Stimulated activated effector memory CD8-positive, alpha-beta T cell treated with anti-CD3 and anti-CD28 coated beads, Interleukin-12 subunit alpha, Interleukin-12 subunit beta, amount 100 ng/mL, for 72 hours (primary cell): ENCODE results near the gene ZKSCAN3.
"Not testable (repeated sequence)": the region's sequence is repeated elsewhere in the genome, so short reads cannot be mapped to it uniquely, and the experiment has no call there.

Experiments
- ATAC-seq: fragments of 150-1000 bp; cut with Tn5 transposase; 2 replicates; pipeline ENCODE4 v1.10.0; 2021
- DNase-seq, 2 donors: peaks; one replicate each; pipeline ENCODE4 v3.0.0; 2021 to 2022; ENCODE audit warnings: low spot score in 2 of 2
- H3K27ac Mint-ChIP-seq: one replicate; pipeline ENCODE4 v1.8.0; 2022; ENCODE audit warnings: mild to moderate bottlenecking, mixed read lengths
- H3K36me3 Mint-ChIP-seq: one replicate; pipeline ENCODE4 v1.8.0; 2022; ENCODE audit warnings: mild to moderate bottlenecking, mixed read lengths
- H3K4me1 Mint-ChIP-seq: one replicate; pipeline ENCODE4 v1.8.0; 2022; ENCODE audit warnings: mixed read lengths
- H3K4me3 Mint-ChIP-seq: one replicate; pipeline ENCODE4 v1.8.0; 2022; ENCODE audit warnings: mild to moderate bottlenecking, mixed read lengths
- H3K9me3 Mint-ChIP-seq: one replicate; pipeline ENCODE4 v1.8.0; 2022; ENCODE audit warnings: mixed read lengths

The ZKSCAN3 gene

GRCh38 chr6:28380381-28380780 is 30.6 kb downstream of the ZKSCAN3 start:
- Mint-ChIP-seq H3K27ac (no peak overlapping the region), H3K4me1 (no peaks in the 10 kb centered on the region), H3K9me3 (peaks cover 4% of the 10 kb centered on the region), H3K4me3 (no peak overlapping the region), H3K36me3 (peaks cover 66% of the 10 kb centered on the region)
- no peak for ATAC-seq
- no peak for DNase-seq

- Mint-ChIP-seq H3K4me3 (no peak overlapping the region), H3K27ac (no peak overlapping the region), H3K9me3 (peaks cover 4% of the 10 kb centered on the region), H3K36me3 (peaks cover 64% of the 10 kb centered on the region), H3K4me1 (peaks cover 9% of the 10 kb centered on the region)
- DNase-seq (no peak), ATAC-seq (no peak)
Observed at GRCh38 chr6:28383235-28384142, 33.7 kb downstream of the ZKSCAN3 start.

- Mint-ChIP-seq H3K27ac (no peak overlapping the region), H3K4me1 (peaks cover 11% of the 10 kb centered on the region), H3K4me3 (no peak overlapping the region), H3K36me3 (peaks cover 66% of the 10 kb centered on the region), H3K9me3 (peaks cover 4% of the 10 kb centered on the region)
- ATAC-seq (no peak), DNase-seq (no peak)
Observed at GRCh38 chr6:28384143-28384533, 34.4 kb downstream of the ZKSCAN3 start.

- H3K27ac Mint-ChIP-seq, result no peak overlapping the region
- no peaks in the 10 kb centered on the region for H3K9me3 Mint-ChIP-seq
- DNase-seq (no peak), ATAC-seq (no peak)
- no peak overlapping the region for H3K4me3 Mint-ChIP-seq
- H3K36me3 Mint-ChIP-seq, result peaks cover 75% of the 10 kb centered on the region
- peaks cover 30% of the 10 kb centered on the region for H3K4me1 Mint-ChIP-seq
Observed at GRCh38 chr6:28390688-28391087, 40.9 kb downstream of the ZKSCAN3 start.

GRCh38 chr6:28393912-28394662 is 44.3 kb downstream of the ZKSCAN3 start:
- Mint-ChIP-seq H3K4me1 (peaks cover 47% of the 10 kb centered on the region), H3K27ac (no peak overlapping the region), H3K9me3 (no peaks in the 10 kb centered on the region), H3K4me3 (no peak overlapping the region), H3K36me3 (peaks cover 87% of the 10 kb centered on the region)
- DNase-seq (no peak), ATAC-seq (no peak)

GRCh38 chr6:28395918-28396317 is 46.2 kb downstream of the ZKSCAN3 start:
- Mint-ChIP-seq H3K27ac (no peak overlapping the region), H3K9me3 (no peaks in the 10 kb centered on the region), H3K4me1 (peaks cover 55% of the 10 kb centered on the region), H3K4me3 (no peak overlapping the region), H3K36me3 (peaks cover 75% of the 10 kb centered on the region)
- DNase-seq, result no peak
- ATAC-seq, result no peak

- DNase-seq (peak; percentile 70 to 89), ATAC-seq (peak; percentile 97)
- H3K4me3 Mint-ChIP-seq, result peak within 1 kb of the TSS; percentile 84
- no peaks in the 10 kb centered on the region for H3K9me3 Mint-ChIP-seq
- peak within 1 kb of the TSS; percentile 93 for H3K27ac Mint-ChIP-seq
- H3K4me1 Mint-ChIP-seq, result peaks cover 47% of the 10 kb centered on the region
- peaks cover 39% of the 10 kb centered on the region for H3K36me3 Mint-ChIP-seq
Observed at GRCh38 chr6:28399350-28400121, 49.8 kb downstream of the ZKSCAN3 start, which contains the start of gene ZSCAN12. ZSCAN12 (minus strand) TSS chr6:28399747; CDS start chr6:28398405, 1,342 bp downstream.

- Mint-ChIP-seq H3K36me3 (peaks cover 35% of the 10 kb centered on the region), H3K9me3 (no peaks in the 10 kb centered on the region), H3K4me1 (peaks cover 42% of the 10 kb centered on the region), H3K27ac (peak overlapping the region; percentile 93), H3K4me3 (peak overlapping the region; percentile 84)
- DNase-seq (no peak), ATAC-seq (no peak)
Observed at GRCh38 chr6:28400122-28400451, 50.3 kb downstream of the ZKSCAN3 start.

GRCh38 chr6:28401172-28401571 is 51.4 kb downstream of the ZKSCAN3 start:
- H3K36me3 Mint-ChIP-seq, result peaks cover 24% of the 10 kb centered on the region
- no peak for DNase-seq
- H3K4me3 Mint-ChIP-seq, result no peak overlapping the region
- no peak overlapping the region for H3K27ac Mint-ChIP-seq
- H3K9me3 Mint-ChIP-seq, result no peaks in the 10 kb centered on the region
- H3K4me1 Mint-ChIP-seq, result peaks cover 31% of the 10 kb centered on the region
- ATAC-seq, result no peak

- H3K27ac Mint-ChIP-seq, result no peak overlapping the region
- no peaks in the 10 kb centered on the region for H3K9me3 Mint-ChIP-seq
- H3K36me3 Mint-ChIP-seq, result peaks cover 14% of the 10 kb centered on the region
- peaks cover 21% of the 10 kb centered on the region for H3K4me1 Mint-ChIP-seq
- H3K4me3 Mint-ChIP-seq, result no peak overlapping the region
- ATAC-seq (no peak), DNase-seq (no peak)
Observed at GRCh38 chr6:28402197-28402596, 52.5 kb downstream of the ZKSCAN3 start.

GRCh38 chr6:28403923-28404322 is 54.2 kb downstream of the ZKSCAN3 start:
- not testable (repeated sequence) for H3K9me3 Mint-ChIP-seq, H3K27ac Mint-ChIP-seq

GRCh38 chr6:28407401-28407800 is 57.7 kb downstream of the ZKSCAN3 start:
- Mint-ChIP-seq H3K36me3 (no peaks in the 10 kb centered on the region), H3K9me3 (no peaks in the 10 kb centered on the region), H3K4me3 (no peak overlapping the region), H3K27ac (no peak overlapping the region), H3K4me1 (peaks cover 6% of the 10 kb centered on the region)
- ATAC-seq (peak; percentile 28), DNase-seq (no peak)

More at GRCh38 chr6:28403923-28404322, 54.2 kb downstream of the ZKSCAN3 start:
- peaks cover 14% of the 10 kb centered on the region for H3K4me1 Mint-ChIP-seq
- DNase-seq, H3K4me3 Mint-ChIP-seq, H3K36me3 Mint-ChIP-seq, ATAC-seq: not testable (repeated sequence)

- H3K27ac Mint-ChIP-seq, result peak overlapping the region; percentile 17
Observed at GRCh38 chr6:28408076-28408802, 58.5 kb downstream of the ZKSCAN3 start.

GRCh38 chr6:28410767-28411166 is 61.0 kb downstream of the ZKSCAN3 start:
- Mint-ChIP-seq H3K4me3 (no peak overlapping the region), H3K4me1 (peaks cover 6% of the 10 kb centered on the region), H3K9me3 (no peaks in the 10 kb centered on the region), H3K36me3 (no peaks in the 10 kb centered on the region), H3K27ac (no peak overlapping the region)
- DNase-seq, result no peak
- ATAC-seq, result no peak

More at GRCh38 chr6:28408076-28408802, 58.5 kb downstream of the ZKSCAN3 start:
- DNase-seq (no peak), ATAC-seq (peak; percentile 88)
- Mint-ChIP-seq H3K36me3 (no peaks in the 10 kb centered on the region), H3K4me1 (peaks cover 6% of the 10 kb centered on the region), H3K9me3 (no peaks in the 10 kb centered on the region), H3K4me3 (no peak overlapping the region)
